IMR-90 (cell line): ENCODE measurements around the gene SYN1. TPM values are rescaled to one million over a fixed set of nuclear protein-coding genes. Genes with fewer than 3 reads are reported as not detected.

Experiments used
- ATAC-seq: fragments of 200-7000 bp; cut with Tn5 transposase; 2 replicates; pipeline ENCODE4 v1.9.1; 2020; ENCODE audit warnings: low read depth, mild to moderate bottlenecking, moderate library complexity
- BruUV-seq: library from RNA; stranded (reverse); fragments of 400-500 nt; replicated peaks from 2 replicates; lab custom pipeline; 2021; lab: Mats Ljungman, UMichigan
- CTCF ChIA-PET: fragments of 300-600 bp; formaldehyde crosslinking; extraction: SDS; loops from one replicate; lab custom pipeline; 2021; ENCODE audit warnings: antibody characterized with exemption; lab: Yijun Ruan, JAX
- POLR2A ChIA-PET: fragments of 300-600 bp; sonication (Branson Sonifier 250); formaldehyde crosslinking; loops from one replicate; lab custom pipeline; 2022; ENCODE audit warnings: antibody characterized with exemption; ENCODE audit not compliant: unreplicated experiment; lab: Charles Lee
- DNase-seq: peaks from one replicate; pipeline ENCODE4 v3.0.0; 2013
- H2AFZ ChIP-seq: replicated peaks from 2 replicates; pipeline ENCODE3; 2013; ENCODE audit warnings: low read length, mild to moderate bottlenecking; ENCODE audit not compliant: poor library complexity
- H2AK5ac ChIP-seq: 2 replicates; pipeline ENCODE4 v1.6.1; 2013; ENCODE audit warnings: low read depth, low read length, inconsistent platforms
- H2AK9ac ChIP-seq: replicated peaks from 2 replicates; pipeline ENCODE3; 2013; ENCODE audit warnings: mild to moderate bottlenecking, low read depth, low read length, moderate library complexity; ENCODE audit not compliant: poor library complexity
- H2BK120ac ChIP-seq: 2 replicates; pipeline ENCODE4 v1.6.1; 2013; ENCODE audit warnings: low read depth, low read length, inconsistent platforms
- H2BK15ac ChIP-seq: 3 replicates; pipeline ENCODE4 v1.6.1; 2013; ENCODE audit warnings: low read depth, low read length, inconsistent platforms
- H2BK20ac ChIP-seq: 2 replicates; pipeline ENCODE4 v1.6.1; 2013; ENCODE audit warnings: low read depth, mild to moderate bottlenecking, inconsistent platforms, low read length, moderate library complexity
- H2BK5ac ChIP-seq: 2 replicates; pipeline ENCODE4 v1.6.1; 2013; ENCODE audit warnings: mild to moderate bottlenecking, low read depth, low read length, inconsistent platforms; ENCODE audit not compliant: poor library complexity, severe bottlenecking
- H3K14ac ChIP-seq: replicated peaks from 2 replicates; pipeline ENCODE4 v1.6.1; 2013; ENCODE audit warnings: low read depth, low read length, inconsistent platforms
- H3K18ac ChIP-seq: 2 replicates; pipeline ENCODE4 v1.6.1; 2013; ENCODE audit warnings: low read depth, low read length, control low read depth
- H3K23ac ChIP-seq: 2 replicates; pipeline ENCODE4 v1.6.1; 2013; ENCODE audit warnings: low read depth, low read length, inconsistent platforms
- H3K27ac ChIP-seq: 2 replicates; pipeline ENCODE4 v1.5.1; 2013; ENCODE audit warnings: mild to moderate bottlenecking, control low read depth, low read length; ENCODE audit not compliant: insufficient read depth
- H3K27me3 ChIP-seq: 2 replicates; pipeline ENCODE4 v1.6.1; 2013; ENCODE audit warnings: low read length; ENCODE audit not compliant: control insufficient read depth, insufficient read depth
- H3K36me3 ChIP-seq: 2 replicates; pipeline ENCODE4 v1.6.1; 2013; ENCODE audit warnings: low read length, mixed read lengths; ENCODE audit not compliant: control insufficient read depth, insufficient read depth
- H3K4ac ChIP-seq: 2 replicates; pipeline ENCODE4 v1.6.1; 2013; ENCODE audit warnings: low read depth, low read length, inconsistent platforms
- H3K4me1 ChIP-seq: 2 replicates; pipeline ENCODE4 v1.6.1; 2013; ENCODE audit warnings: low read length, mixed read lengths; ENCODE audit not compliant: control insufficient read depth, insufficient read depth
- H3K4me2 ChIP-seq: 2 replicates; pipeline ENCODE4 v1.6.1; 2013; ENCODE audit warnings: low read depth, mild to moderate bottlenecking, control low read depth, low read length, moderate library complexity
- H3K4me3 ChIP-seq: 2 replicates; pipeline ENCODE4 v1.5.1; 2013; ENCODE audit warnings: low read depth, mild to moderate bottlenecking, control low read depth, low read length, moderate library complexity; ENCODE audit not compliant: insufficient read depth
- H3K56ac ChIP-seq: 2 replicates; pipeline ENCODE4 v1.6.1; 2013; ENCODE audit warnings: low read length, inconsistent platforms; ENCODE audit not compliant: insufficient read depth; ENCODE audit errors: extremely low read depth
- H3K79me1 ChIP-seq, 2 experiments: 2 replicates each; pipeline ENCODE4 v1.6.1; 2013; ENCODE audit warnings: low read length in 2 of 2, inconsistent platforms in 1 of 2, low read depth in 1 of 2
- H3K9ac ChIP-seq: 2 replicates; pipeline ENCODE4 v1.6.1; 2013; ENCODE audit warnings: low read depth, low read length, control low read depth
- H3K9me1 ChIP-seq: 2 replicates; pipeline ENCODE4 v1.6.1; 2013; ENCODE audit warnings: low read length, inconsistent platforms; ENCODE audit not compliant: insufficient read depth
- H3K9me3 ChIP-seq: 2 replicates; pipeline ENCODE4 v1.6.1; 2013; ENCODE audit warnings: low read length; ENCODE audit not compliant: control insufficient read depth, insufficient read depth
- H4K20me1 ChIP-seq: 2 replicates; pipeline ENCODE4 v1.6.1; 2013; ENCODE audit warnings: low read length, inconsistent platforms; ENCODE audit not compliant: insufficient read depth
- H4K5ac ChIP-seq: 2 replicates; pipeline ENCODE4 v1.6.1; 2013; ENCODE audit warnings: mild to moderate bottlenecking, low read depth, low read length, control low read depth
- H4K8ac ChIP-seq, 2 experiments: 2 replicates each; pipeline ENCODE4 v1.6.1; 2013; ENCODE audit warnings: low read depth in 2 of 2, low read length in 2 of 2, control low read depth in 1 of 2, inconsistent platforms in 1 of 2
- H4K91ac ChIP-seq: 2 replicates; pipeline ENCODE4 v1.6.1; 2013; ENCODE audit warnings: low read depth, low read length, inconsistent platforms; ENCODE audit not compliant: insufficient read depth
- BHLHE40 ChIP-seq: fragments of 150-350 bp; IDR thresholded peaks from 2 replicates; pipeline ENCODE4 v1.6.1; 2016; ENCODE audit warnings: mild to moderate bottlenecking, low read depth, low read length
- CHD1 ChIP-seq: IDR thresholded peaks from 2 replicates; pipeline ENCODE4 v1.6.1; 2012; ENCODE audit warnings: low read depth, low read length, improper control_type of control experiment
- FOS ChIP-seq: fragments of 150-350 bp; IDR thresholded peaks from 2 replicates; pipeline ENCODE4 v1.6.1; 2016; ENCODE audit warnings: low read depth, low read length
- MAFK ChIP-seq: IDR thresholded peaks from 2 replicates; pipeline ENCODE4 v1.6.1; 2012; ENCODE audit warnings: low read depth, low read length, improper control_type of control experiment
- MXI1 ChIP-seq: IDR thresholded peaks from 2 replicates; pipeline ENCODE4 v1.6.1; 2012; ENCODE audit warnings: low read depth, mild to moderate bottlenecking, low read length, moderate library complexity, borderline replicate concordance
- NFE2L2 ChIP-seq: fragments of 150-350 bp; IDR thresholded peaks from 2 replicates; pipeline ENCODE4 v1.6.1; 2016; ENCODE audit warnings: low read depth, mild to moderate bottlenecking, low read length
- POLR2A ChIP-seq: IDR thresholded peaks from 2 replicates; pipeline ENCODE4 v1.6.1; 2012; ENCODE audit warnings: mild to moderate bottlenecking, low read depth, low read length
- RAD21 ChIP-seq: IDR thresholded peaks from 2 replicates; pipeline ENCODE4 v1.6.1; 2012; ENCODE audit warnings: low read length, improper control_type of control experiment
- RCOR1 ChIP-seq: IDR thresholded peaks from 2 replicates; pipeline ENCODE4 v1.6.1; 2012; ENCODE audit warnings: mild to moderate bottlenecking, low read length, improper control_type of control experiment; ENCODE audit not compliant: insufficient replicate concordance
- RFX5 ChIP-seq: IDR thresholded peaks from 2 replicates; pipeline ENCODE4 v1.8.0; 2012; ENCODE audit warnings: low read depth, mild to moderate bottlenecking, low read length, moderate library complexity
- SMC3 ChIP-seq: fragments of 150-350 bp; IDR thresholded peaks from 2 replicates; pipeline ENCODE4 v1.6.1; 2016; ENCODE audit warnings: low read depth, mild to moderate bottlenecking, antibody characterized with exemption, low read length, moderate library complexity
- WGBS, 2 experiments: methylation state at CpG; one replicate each; pipeline versions ENCODE4 v1.1.5 to v1.1.7; 2013; ENCODE audit warnings: missing lambda C conversion rate in 2 of 2; ENCODE audit not compliant: insufficient read length in 1 of 2; ENCODE audit errors: extremely low coverage in 2 of 2; 5-methylcytosine and 5-hydroxymethylcytosine counted together
- dilution Hi-C: fragments of 300-500 bp; cut with HindIII; formaldehyde crosslinking; loops from one replicate; pipeline ENCODE4 v1.14.3; 2018; ENCODE audit warnings: low sequenced_read_pairs; ENCODE audit not compliant: unreplicated experiment
- in situ Hi-C: fragments of 300-500 bp; cut with MboI; formaldehyde crosslinking; loops from 3 replicates; pipeline ENCODE4 v1.14.3; 2019; ENCODE audit warnings: low sequenced_read_pairs, inconsistent platforms, mixed read lengths
- intact Hi-C: fragments of 100-400 bp; cut with micrococcal nuclease; formaldehyde crosslinking; loops from 2 replicates; pipeline ENCODE4 v1.10.0; 2022
- polyA plus RNA-seq, 3 experiments: library from polyadenylated mRNA; depleted of rRNA; stranded (reverse); fragments of >200 nt; gene quantifications; 2 replicates each; pipeline ENCODE4 v1.2.3, GENCODE V29; 2012; ENCODE audit warnings: low replicate concordance in 1 of 3
- total RNA-seq: library from RNA; depleted of rRNA; stranded (reverse); fragments of >200 nt; gene quantifications from 2 replicates; pipeline ENCODE4 v1.2.3, GENCODE V29; 2012
- TF ChIP-seq, protein P1 (sequence below): conservative IDR thresholded peaks from 2 replicates; pipeline ENCODE4 v1.5.1; 2012; ENCODE audit warnings: mild to moderate bottlenecking, low read depth, low read length, improper control_type of control experiment
- TF ChIP-seq, protein P2 (sequence below): fragments of 150-350 bp; IDR thresholded peaks from 2 replicates; pipeline ENCODE4 v1.6.1; 2017; ENCODE audit warnings: mild to moderate bottlenecking, antibody characterized with exemption, low read length, low read depth
- TF ChIP-seq, protein P3 (sequence below): fragments of 150-350 bp; IDR thresholded peaks from 2 replicates; pipeline ENCODE4 v1.6.1; 2016; ENCODE audit warnings: low read depth, mild to moderate bottlenecking, low read length, moderate library complexity, borderline replicate concordance

Gene SYN1
- total and polyA plus RNA-seq, 2 of the 4 experiments (the other 2 are of a cell fraction) = under 0.01 to 0.56 TPM

DNA sequence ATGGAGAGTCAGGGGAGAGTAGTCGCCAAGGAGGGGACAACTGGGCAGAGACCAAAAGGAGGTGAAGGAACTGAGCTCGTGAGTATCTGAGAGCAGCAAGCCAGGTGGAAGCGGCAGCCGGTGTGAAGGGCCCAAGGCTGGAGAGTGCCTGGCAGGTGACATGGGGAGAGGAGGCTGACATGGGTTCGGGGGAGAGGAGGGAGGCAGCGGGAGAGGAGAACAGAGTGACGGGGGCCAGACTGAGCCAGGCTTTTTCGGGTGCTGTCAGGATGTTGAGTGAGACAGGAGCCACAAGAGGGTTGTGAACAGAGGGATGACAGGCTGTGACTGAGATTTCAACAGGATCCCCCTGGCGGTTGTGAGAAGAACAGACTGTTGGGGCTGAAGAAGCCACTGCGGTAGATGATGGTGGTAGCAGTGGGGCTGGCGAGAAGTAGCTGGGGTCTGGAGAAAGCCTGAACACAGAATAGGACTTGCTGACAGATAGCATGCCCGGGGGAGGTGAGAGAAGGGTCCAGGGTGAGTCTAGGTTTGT is 25.0 kb upstream of the SYN1 start (continued):
- no peak for TF ChIP-seq CHD1

DNA sequence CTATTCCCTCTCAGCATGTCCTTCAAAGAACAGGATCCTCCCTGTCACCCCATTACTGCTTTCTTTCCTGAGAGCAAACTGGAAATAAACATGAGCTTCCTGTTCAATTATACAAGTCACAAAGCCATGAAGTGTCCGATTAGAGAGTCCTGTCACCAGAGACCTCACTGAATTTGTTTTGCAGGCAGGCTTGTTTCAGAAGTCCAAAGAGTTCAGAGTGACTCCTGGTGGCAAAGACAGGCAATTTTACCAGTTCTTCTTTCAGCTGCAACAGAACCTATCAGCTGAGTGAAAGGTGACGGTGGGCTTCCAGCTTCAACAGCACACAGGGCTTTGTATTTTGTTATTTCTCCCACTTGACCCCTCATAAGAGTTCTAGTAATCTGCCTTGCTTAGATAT is 24.3 kb upstream of the SYN1 start:
- H3K9me3 ChIP-seq = no peaks in the 10 kb centered on the region
- BruUV-seq = no TSS peak
- H4K20me1 ChIP-seq = peaks cover 25% of the 10 kb centered on the region
- no peak overlapping the region for H4K91ac ChIP-seq
- no peak overlapping the region for H3K27ac ChIP-seq
- WGBS, 2 experiments = no CpG with 5 or more reads among the region's 2 CpGs
- CTCF ChIA-PET = interaction anchor here (1.2 to 1.5 kb wide), 4 partner anchors 20 to 103 kb away, joined by 3 to 6 read pairs (median 4); partner anchors contain the start of gene TIMP1
- H2BK5ac ChIP-seq = no peak overlapping the region
- H3K4me2 ChIP-seq = no peak overlapping the region
- intact Hi-C loops = loop anchor here (1.0 to 5.0 kb wide), 5 partner anchors 57 to 452 kb away; partner anchors contain the start of gene UBA1
- dilution Hi-C loops = no loop called here
- H3K14ac ChIP-seq = no peak overlapping the region
- peaks cover 3 to 35% of the 10 kb centered on the region in 2 experiments; a peak in 3 of 4 replicates for H3K79me1 ChIP-seq
- ATAC-seq = no peak
- no peaks in the 10 kb centered on the region for H3K9me1 ChIP-seq
- no peak overlapping the region for H2BK120ac ChIP-seq
- H2AFZ ChIP-seq = peak overlapping the region; percentile 28
- no peak overlapping the region for H2BK15ac ChIP-seq
- H2AK9ac ChIP-seq = no peak overlapping the region
- POLR2A ChIA-PET = no interaction called here
- DNase-seq = peak; percentile 47
- H4K8ac ChIP-seq = no peak overlapping the region
- H3K9ac ChIP-seq = no peak overlapping the region
- in situ Hi-C loops = loop anchor here (25.0 kb wide), 1 partner anchor 432 kb away; the partner anchor contains the start of gene CDK16
- no peak overlapping the region for H3K18ac ChIP-seq
- no peak overlapping the region for H4K5ac ChIP-seq
- no peak overlapping the region for H3K56ac ChIP-seq
- H3K23ac ChIP-seq = no peak overlapping the region
- H3K27me3 ChIP-seq = no peaks in the 10 kb centered on the region
- H3K36me3 ChIP-seq = peaks cover 14% of the 10 kb centered on the region
- no peak overlapping the region for H3K4ac ChIP-seq
- no peak overlapping the region for H2AK5ac ChIP-seq
- H3K4me1 ChIP-seq = peaks cover 5% of the 10 kb centered on the region
- no peak overlapping the region for H3K4me3 ChIP-seq
- no peak overlapping the region for H2BK20ac ChIP-seq
- TF ChIP-seq MXI1 (no peak), RFX5 (no peak), MAFK (no peak), POLR2A (no peak), RAD21 (peak; percentile 43; the same call in 1 of the 2 replicates), RCOR1 (no peak), FOS (no peak), SMC3 (peak; percentile 52), CHD1 (no peak), NFE2L2 (no peak), BHLHE40 (no peak)
- TF ChIP-seq, protein P1, sequence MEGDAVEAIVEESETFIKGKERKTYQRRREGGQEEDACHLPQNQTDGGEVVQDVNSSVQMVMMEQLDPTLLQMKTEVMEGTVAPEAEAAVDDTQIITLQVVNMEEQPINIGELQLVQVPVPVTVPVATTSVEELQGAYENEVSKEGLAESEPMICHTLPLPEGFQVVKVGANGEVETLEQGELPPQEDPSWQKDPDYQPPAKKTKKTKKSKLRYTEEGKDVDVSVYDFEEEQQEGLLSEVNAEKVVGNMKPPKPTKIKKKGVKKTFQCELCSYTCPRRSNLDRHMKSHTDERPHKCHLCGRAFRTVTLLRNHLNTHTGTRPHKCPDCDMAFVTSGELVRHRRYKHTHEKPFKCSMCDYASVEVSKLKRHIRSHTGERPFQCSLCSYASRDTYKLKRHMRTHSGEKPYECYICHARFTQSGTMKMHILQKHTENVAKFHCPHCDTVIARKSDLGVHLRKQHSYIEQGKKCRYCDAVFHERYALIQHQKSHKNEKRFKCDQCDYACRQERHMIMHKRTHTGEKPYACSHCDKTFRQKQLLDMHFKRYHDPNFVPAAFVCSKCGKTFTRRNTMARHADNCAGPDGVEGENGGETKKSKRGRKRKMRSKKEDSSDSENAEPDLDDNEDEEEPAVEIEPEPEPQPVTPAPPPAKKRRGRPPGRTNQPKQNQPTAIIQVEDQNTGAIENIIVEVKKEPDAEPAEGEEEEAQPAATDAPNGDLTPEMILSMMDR = peak; percentile 44
- TF ChIP-seq, protein P2, sequence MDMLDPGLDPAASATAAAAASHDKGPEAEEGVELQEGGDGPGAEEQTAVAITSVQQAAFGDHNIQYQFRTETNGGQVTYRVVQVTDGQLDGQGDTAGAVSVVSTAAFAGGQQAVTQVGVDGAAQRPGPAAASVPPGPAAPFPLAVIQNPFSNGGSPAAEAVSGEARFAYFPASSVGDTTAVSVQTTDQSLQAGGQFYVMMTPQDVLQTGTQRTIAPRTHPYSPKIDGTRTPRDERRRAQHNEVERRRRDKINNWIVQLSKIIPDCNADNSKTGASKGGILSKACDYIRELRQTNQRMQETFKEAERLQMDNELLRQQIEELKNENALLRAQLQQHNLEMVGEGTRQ = no peak
- TF ChIP-seq, protein P3, sequence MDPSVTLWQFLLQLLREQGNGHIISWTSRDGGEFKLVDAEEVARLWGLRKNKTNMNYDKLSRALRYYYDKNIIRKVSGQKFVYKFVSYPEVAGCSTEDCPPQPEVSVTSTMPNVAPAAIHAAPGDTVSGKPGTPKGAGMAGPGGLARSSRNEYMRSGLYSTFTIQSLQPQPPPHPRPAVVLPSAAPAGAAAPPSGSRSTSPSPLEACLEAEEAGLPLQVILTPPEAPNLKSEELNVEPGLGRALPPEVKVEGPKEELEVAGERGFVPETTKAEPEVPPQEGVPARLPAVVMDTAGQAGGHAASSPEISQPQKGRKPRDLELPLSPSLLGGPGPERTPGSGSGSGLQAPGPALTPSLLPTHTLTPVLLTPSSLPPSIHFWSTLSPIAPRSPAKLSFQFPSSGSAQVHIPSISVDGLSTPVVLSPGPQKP = no peak
